ENCODE measurements around the gene SSR1.

SSR1 gene

GRCh38 chr6:7269816-7270215 lies 43.2 kb downstream of the SSR1 start:
- DNase-seq (ENCODE audit: low read depth in 1 of 2, low spot score in 1 of 2): no peak
- TF ChIP-seq SPI1 (IDR thresholded peaks at IDR 0.05; ENCODE audit: borderline replicate concordance, low read depth) (no peak), GABPA (IDR thresholded peaks at IDR 0.05; ENCODE audit: low read depth) (no peak), POLR2AphosphoS5 (IDR thresholded peaks at IDR 0.05; ENCODE audit: low read depth) (no peak)
- TF ChIP-seq, protein P1, sequence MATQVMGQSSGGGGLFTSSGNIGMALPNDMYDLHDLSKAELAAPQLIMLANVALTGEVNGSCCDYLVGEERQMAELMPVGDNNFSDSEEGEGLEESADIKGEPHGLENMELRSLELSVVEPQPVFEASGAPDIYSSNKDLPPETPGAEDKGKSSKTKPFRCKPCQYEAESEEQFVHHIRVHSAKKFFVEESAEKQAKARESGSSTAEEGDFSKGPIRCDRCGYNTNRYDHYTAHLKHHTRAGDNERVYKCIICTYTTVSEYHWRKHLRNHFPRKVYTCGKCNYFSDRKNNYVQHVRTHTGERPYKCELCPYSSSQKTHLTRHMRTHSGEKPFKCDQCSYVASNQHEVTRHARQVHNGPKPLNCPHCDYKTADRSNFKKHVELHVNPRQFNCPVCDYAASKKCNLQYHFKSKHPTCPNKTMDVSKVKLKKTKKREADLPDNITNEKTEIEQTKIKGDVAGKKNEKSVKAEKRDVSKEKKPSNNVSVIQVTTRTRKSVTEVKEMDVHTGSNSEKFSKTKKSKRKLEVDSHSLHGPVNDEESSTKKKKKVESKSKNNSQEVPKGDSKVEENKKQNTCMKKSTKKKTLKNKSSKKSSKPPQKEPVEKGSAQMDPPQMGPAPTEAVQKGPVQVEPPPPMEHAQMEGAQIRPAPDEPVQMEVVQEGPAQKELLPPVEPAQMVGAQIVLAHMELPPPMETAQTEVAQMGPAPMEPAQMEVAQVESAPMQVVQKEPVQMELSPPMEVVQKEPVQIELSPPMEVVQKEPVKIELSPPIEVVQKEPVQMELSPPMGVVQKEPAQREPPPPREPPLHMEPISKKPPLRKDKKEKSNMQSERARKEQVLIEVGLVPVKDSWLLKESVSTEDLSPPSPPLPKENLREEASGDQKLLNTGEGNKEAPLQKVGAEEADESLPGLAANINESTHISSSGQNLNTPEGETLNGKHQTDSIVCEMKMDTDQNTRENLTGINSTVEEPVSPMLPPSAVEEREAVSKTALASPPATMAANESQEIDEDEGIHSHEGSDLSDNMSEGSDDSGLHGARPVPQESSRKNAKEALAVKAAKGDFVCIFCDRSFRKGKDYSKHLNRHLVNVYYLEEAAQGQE (IDR thresholded peaks at IDR 0.05; ENCODE audit: insufficient replicate concordance, low read depth): no peak
- TF ChIP-seq, protein P2, sequence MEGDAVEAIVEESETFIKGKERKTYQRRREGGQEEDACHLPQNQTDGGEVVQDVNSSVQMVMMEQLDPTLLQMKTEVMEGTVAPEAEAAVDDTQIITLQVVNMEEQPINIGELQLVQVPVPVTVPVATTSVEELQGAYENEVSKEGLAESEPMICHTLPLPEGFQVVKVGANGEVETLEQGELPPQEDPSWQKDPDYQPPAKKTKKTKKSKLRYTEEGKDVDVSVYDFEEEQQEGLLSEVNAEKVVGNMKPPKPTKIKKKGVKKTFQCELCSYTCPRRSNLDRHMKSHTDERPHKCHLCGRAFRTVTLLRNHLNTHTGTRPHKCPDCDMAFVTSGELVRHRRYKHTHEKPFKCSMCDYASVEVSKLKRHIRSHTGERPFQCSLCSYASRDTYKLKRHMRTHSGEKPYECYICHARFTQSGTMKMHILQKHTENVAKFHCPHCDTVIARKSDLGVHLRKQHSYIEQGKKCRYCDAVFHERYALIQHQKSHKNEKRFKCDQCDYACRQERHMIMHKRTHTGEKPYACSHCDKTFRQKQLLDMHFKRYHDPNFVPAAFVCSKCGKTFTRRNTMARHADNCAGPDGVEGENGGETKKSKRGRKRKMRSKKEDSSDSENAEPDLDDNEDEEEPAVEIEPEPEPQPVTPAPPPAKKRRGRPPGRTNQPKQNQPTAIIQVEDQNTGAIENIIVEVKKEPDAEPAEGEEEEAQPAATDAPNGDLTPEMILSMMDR (IDR thresholded peaks at IDR 0.05; ENCODE audit: insufficient read depth, low read length): no peak
- Histone ChIP-seq H3K27ac (replicated peaks) (no peak overlapping the region), H3K27me3 (ENCODE audit: insufficient read depth, poor library complexity, severe bottlenecking) (no peaks in the 10 kb centered on the region), H3K4me3 (replicated peaks; ENCODE audit: insufficient read depth, low read length) (no peak overlapping the region)

DNA sequence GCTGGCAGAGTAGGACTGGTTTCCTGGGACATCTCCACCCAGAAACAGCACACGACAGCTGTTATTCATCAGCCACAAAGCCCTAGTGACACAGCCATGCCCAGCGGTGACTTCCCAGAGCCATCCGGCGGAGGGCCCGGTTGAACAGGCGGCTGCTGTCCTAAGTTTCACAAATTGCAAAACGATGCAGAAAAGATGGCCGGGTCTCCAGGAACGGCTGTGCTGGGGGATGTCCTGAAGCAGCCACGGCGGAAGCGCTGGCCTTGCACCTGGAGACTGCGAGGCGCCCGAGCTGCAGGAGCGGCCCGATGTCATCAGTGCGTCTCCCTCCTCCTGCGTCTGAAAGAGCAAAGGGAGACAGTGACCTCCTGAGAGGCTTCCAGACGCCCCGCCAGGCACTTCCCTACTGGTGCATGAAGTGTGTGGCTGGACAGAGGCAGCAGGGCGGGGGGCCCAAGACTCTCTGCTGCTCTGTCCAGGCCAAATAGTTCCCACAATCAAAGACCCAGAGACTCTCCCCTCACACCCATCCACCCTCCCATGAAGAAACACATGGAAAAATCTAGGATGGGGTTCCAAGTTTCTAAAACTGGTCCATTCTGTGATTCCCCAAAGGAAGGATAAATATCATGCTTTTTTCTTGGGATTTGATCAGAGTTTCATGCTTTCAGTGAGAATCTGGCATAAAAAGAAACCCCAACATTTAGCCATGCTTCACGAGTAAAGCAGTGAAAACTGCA lies 44.0 kb downstream of the SSR1 start:
- TF ChIP-seq POLR2AphosphoS5 (IDR thresholded peaks at IDR 0.05; ENCODE audit: low read depth) (no peak), SPI1 (IDR thresholded peaks at IDR 0.05; ENCODE audit: borderline replicate concordance, low read depth) (no peak), GABPA (IDR thresholded peaks at IDR 0.05; ENCODE audit: low read depth) (no peak)
- TF ChIP-seq, protein P2 (IDR thresholded peaks at IDR 0.05; ENCODE audit: insufficient read depth, low read length): no peak
- TF ChIP-seq, protein P1 (IDR thresholded peaks at IDR 0.05; ENCODE audit: insufficient replicate concordance, low read depth): no peak
- Histone ChIP-seq H3K4me3 (replicated peaks; ENCODE audit: insufficient read depth, low read length) (no peak overlapping the region), H3K27ac (replicated peaks) (no peak overlapping the region), H3K27me3 (ENCODE audit: insufficient read depth, poor library complexity, severe bottlenecking) (no peaks in the 10 kb centered on the region)
- no peak for DNase-seq (ENCODE audit: low read depth in 1 of 2, low spot score in 1 of 2)

- H3K27me3 ChIP-seq (ENCODE audit: insufficient read depth, poor library complexity, severe bottlenecking): no peaks in the 10 kb centered on the region
- H3K4me3 ChIP-seq (replicated peaks; ENCODE audit: insufficient read depth, low read length): no peak overlapping the region
- TF ChIP-seq GABPA (IDR thresholded peaks at IDR 0.05; ENCODE audit: low read depth): no peak
- DNase-seq (ENCODE audit: low read depth in 1 of 2, low spot score in 1 of 2): no peak
- H3K27ac ChIP-seq (replicated peaks): no peak overlapping the region
Observed at GRCh38 chr6:7268362-7268761, 44.6 kb downstream of the SSR1 start.

DNA sequence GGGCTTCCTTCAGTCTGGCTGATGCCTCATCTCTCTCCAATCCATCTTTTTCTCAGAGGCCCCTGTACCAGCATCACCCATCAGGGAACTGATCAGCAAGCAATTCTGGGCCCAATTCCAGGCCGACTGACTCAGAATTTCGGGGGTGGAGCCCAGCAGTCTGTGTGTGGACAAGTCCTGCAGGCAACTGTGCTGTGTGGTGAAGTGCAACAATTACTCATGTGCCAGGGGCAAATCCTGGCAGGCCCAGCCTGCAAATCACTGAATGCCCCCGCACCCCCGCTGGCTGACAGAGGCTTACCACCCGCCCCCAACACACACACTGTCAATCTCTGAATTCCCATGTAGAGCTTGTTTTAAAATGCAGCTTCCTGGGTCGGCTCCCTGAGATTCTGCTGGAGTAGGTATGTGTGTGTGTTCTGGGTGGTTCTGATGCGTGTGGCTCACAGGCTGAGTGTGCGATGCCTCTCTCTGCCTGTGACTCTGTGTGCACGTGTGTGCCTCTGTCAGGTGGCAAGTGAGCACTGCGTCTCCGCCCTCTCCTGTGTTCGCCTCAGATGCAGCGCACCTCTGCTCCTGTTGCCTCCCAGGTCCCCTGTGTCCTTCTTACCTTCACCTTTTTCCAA lies 45.4 kb downstream of the SSR1 start:
- Histone ChIP-seq H3K27ac (replicated peaks) (no peak overlapping the region), H3K4me3 (replicated peaks; ENCODE audit: insufficient read depth, low read length) (no peak overlapping the region), H3K27me3 (ENCODE audit: insufficient read depth, poor library complexity, severe bottlenecking) (no peaks in the 10 kb centered on the region)
- TF ChIP-seq, protein P2 (IDR thresholded peaks at IDR 0.05; ENCODE audit: insufficient read depth, low read length): no peak
- TF ChIP-seq POLR2AphosphoS5 (IDR thresholded peaks at IDR 0.05; ENCODE audit: low read depth) (no peak), SPI1 (IDR thresholded peaks at IDR 0.05; ENCODE audit: borderline replicate concordance, low read depth) (no peak), GABPA (IDR thresholded peaks at IDR 0.05; ENCODE audit: low read depth) (no peak)
- TF ChIP-seq, protein P1 (IDR thresholded peaks at IDR 0.05; ENCODE audit: insufficient replicate concordance, low read depth): no peak
- DNase-seq (ENCODE audit: low read depth in 1 of 2, low spot score in 1 of 2): no peak

Data from HL-60 (cell line).